HEK293 (cell line): ENCODE results near the gene ZNF425.

Source experiments
- CTCF ChIA-PET: fragments of 350-600 bp; formaldehyde crosslinking; extraction: SDS; loops from one replicate; lab custom pipeline; 2021; ENCODE audit warnings: antibody characterized with exemption; lab: Yijun Ruan, JAX
- POLR2A ChIA-PET: fragments of 300-600 bp; formaldehyde crosslinking; extraction: SDS; loops from one replicate; lab custom pipeline; 2020; ENCODE audit warnings: antibody characterized with exemption, inconsistent platforms; lab: Yijun Ruan, JAX
- H3K27ac ChIP-seq: fragments of 200-500 bp; sonication (Bioruptor generic); 2 replicates; pipeline ENCODE4 v1.5.1; 2014; ENCODE audit warnings: low read depth, low read length, control low read depth, inconsistent platforms; ENCODE audit errors: extremely low read depth
- H3K36me3 ChIP-seq, 2 experiments: fragments of 200-500 bp in 1 of 2; sonication (Bioruptor generic) in 1 of 2; 1 replicate in 1 of 2; 2 replicates in 1 of 2; pipeline ENCODE4 v1.5.1; 2014 to 2017; ENCODE audit warnings: inconsistent platforms in 2 of 2, low read length in 2 of 2; ENCODE audit not compliant: control insufficient read depth in 2 of 2, insufficient read depth in 1 of 2
- H3K4me1 ChIP-seq: fragments of 200-500 bp; sonication (Bioruptor generic); 2 replicates; pipeline ENCODE4 v1.5.1; 2014; ENCODE audit warnings: mild to moderate bottlenecking, low read length, inconsistent platforms; ENCODE audit not compliant: control insufficient read depth, insufficient read depth
- H3K4me3 ChIP-seq: 2 replicates; pipeline ENCODE4 v1.5.1; 2011; ENCODE audit warnings: low read depth, mild to moderate bottlenecking, control low read depth, low read length, moderate library complexity
- H3K9me3 ChIP-seq: fragments of 200-500 bp; sonication (Bioruptor generic); 2 replicates; pipeline ENCODE4 v1.5.1; 2014; ENCODE audit warnings: low read depth, low read length, inconsistent platforms; ENCODE audit not compliant: control insufficient read depth, insufficient read depth
- AEBP2 ChIP-seq: fragments of 450-650 bp; formaldehyde crosslinking; IDR thresholded peaks from 2 replicates; pipeline ENCODE4 v1.5.1; 2016; ENCODE audit warnings: missing biosample characterization, missing genetic modification characterization, borderline replicate concordance
- GLIS2 ChIP-seq: fragments of 450-650 bp; formaldehyde crosslinking; IDR thresholded peaks from 2 replicates; pipeline ENCODE4 v1.5.1; 2016; ENCODE audit warnings: missing biosample characterization, missing genetic modification characterization
- INSM2 ChIP-seq: fragments of 450-650 bp; formaldehyde crosslinking; IDR thresholded peaks from 2 replicates; pipeline ENCODE4 v1.5.1; 2016; ENCODE audit warnings: missing biosample characterization, missing genetic modification characterization
- KLF17 ChIP-seq: fragments of 450-650 bp; formaldehyde crosslinking; IDR thresholded peaks from 2 replicates; pipeline ENCODE4 v1.5.1; 2016; ENCODE audit warnings: missing biosample characterization, missing genetic modification characterization
- REPIN1 ChIP-seq: fragments of 450-650 bp; formaldehyde crosslinking; IDR thresholded peaks from 2 replicates; pipeline ENCODE4 v1.5.1; 2017; ENCODE audit warnings: missing biosample characterization, missing genetic modification characterization, low read depth
- WT1 ChIP-seq: fragments of 450-650 bp; formaldehyde crosslinking; IDR thresholded peaks from 2 replicates; pipeline ENCODE4 v1.5.1; 2016; ENCODE audit warnings: missing biosample characterization, missing genetic modification characterization
- ZBTB17 ChIP-seq: fragments of 450-650 bp; formaldehyde crosslinking; IDR thresholded peaks from 2 replicates; pipeline ENCODE4 v1.5.1; 2016; ENCODE audit warnings: missing biosample characterization, missing genetic modification characterization
- ZNF138 ChIP-seq: fragments of 450-650 bp; formaldehyde crosslinking; IDR thresholded peaks from 2 replicates; pipeline ENCODE4 v1.5.1; 2016; ENCODE audit warnings: missing biosample characterization, missing genetic modification characterization, borderline replicate concordance
- ZNF248 ChIP-seq: fragments of 450-650 bp; formaldehyde crosslinking; IDR thresholded peaks from 2 replicates; pipeline ENCODE4 v1.5.1; 2017; ENCODE audit warnings: missing biosample characterization, missing genetic modification characterization
- ZNF324 ChIP-seq: fragments of 450-650 bp; formaldehyde crosslinking; IDR thresholded peaks from 2 replicates; pipeline ENCODE4 v1.5.1; 2016; ENCODE audit warnings: missing biosample characterization, missing genetic modification characterization
- ZNF394 ChIP-seq: fragments of 450-650 bp; formaldehyde crosslinking; IDR thresholded peaks from 2 replicates; pipeline ENCODE4 v1.5.1; 2016; ENCODE audit warnings: missing biosample characterization, missing genetic modification characterization, mild to moderate bottlenecking, moderate library complexity, borderline replicate concordance
- ZNF423 ChIP-seq: fragments of 450-650 bp; formaldehyde crosslinking; IDR thresholded peaks from 2 replicates; pipeline ENCODE4 v1.5.1; 2016; ENCODE audit warnings: missing biosample characterization, missing genetic modification characterization
- ZNF596 ChIP-seq: fragments of 450-650 bp; IDR thresholded peaks from 2 replicates; pipeline ENCODE4 v1.5.0; 2018; ENCODE audit warnings: missing biosample characterization, mild to moderate bottlenecking, missing genetic modification characterization, moderate library complexity
- ZNF670 ChIP-seq: fragments of 450-650 bp; formaldehyde crosslinking; IDR thresholded peaks from 2 replicates; pipeline ENCODE4 v1.5.1; 2016; ENCODE audit warnings: missing biosample characterization, missing genetic modification characterization, low read depth
- ZNF76 ChIP-seq: fragments of 450-650 bp; formaldehyde crosslinking; IDR thresholded peaks from 2 replicates; pipeline ENCODE4; 2016; ENCODE audit warnings: low read depth, missing biosample characterization, missing genetic modification characterization, borderline replicate concordance
- ZXDB ChIP-seq: fragments of 450-650 bp; formaldehyde crosslinking; IDR thresholded peaks from 2 replicates; pipeline ENCODE4 v1.5.1; 2016; ENCODE audit warnings: missing biosample characterization, missing genetic modification characterization
- TF ChIP-seq, protein P1 (sequence below): fragments of 450-650 bp; formaldehyde crosslinking; IDR thresholded peaks from 2 replicates; pipeline ENCODE4 v1.5.1; 2017; ENCODE audit warnings: missing biosample characterization, missing genetic modification characterization
- TF ChIP-seq, protein P2 (sequence below): fragments of 450-650 bp; formaldehyde crosslinking; IDR thresholded peaks from 2 replicates; pipeline ENCODE4 v1.5.1; 2016; ENCODE audit warnings: missing biosample characterization, missing genetic modification characterization
- TF ChIP-seq, protein P3 (sequence below): fragments of 450-650 bp; formaldehyde crosslinking; IDR thresholded peaks from 2 replicates; pipeline ENCODE4 v1.5.1; 2016; ENCODE audit warnings: missing biosample characterization, missing genetic modification characterization, borderline replicate concordance

Gene ZNF425, protein sequence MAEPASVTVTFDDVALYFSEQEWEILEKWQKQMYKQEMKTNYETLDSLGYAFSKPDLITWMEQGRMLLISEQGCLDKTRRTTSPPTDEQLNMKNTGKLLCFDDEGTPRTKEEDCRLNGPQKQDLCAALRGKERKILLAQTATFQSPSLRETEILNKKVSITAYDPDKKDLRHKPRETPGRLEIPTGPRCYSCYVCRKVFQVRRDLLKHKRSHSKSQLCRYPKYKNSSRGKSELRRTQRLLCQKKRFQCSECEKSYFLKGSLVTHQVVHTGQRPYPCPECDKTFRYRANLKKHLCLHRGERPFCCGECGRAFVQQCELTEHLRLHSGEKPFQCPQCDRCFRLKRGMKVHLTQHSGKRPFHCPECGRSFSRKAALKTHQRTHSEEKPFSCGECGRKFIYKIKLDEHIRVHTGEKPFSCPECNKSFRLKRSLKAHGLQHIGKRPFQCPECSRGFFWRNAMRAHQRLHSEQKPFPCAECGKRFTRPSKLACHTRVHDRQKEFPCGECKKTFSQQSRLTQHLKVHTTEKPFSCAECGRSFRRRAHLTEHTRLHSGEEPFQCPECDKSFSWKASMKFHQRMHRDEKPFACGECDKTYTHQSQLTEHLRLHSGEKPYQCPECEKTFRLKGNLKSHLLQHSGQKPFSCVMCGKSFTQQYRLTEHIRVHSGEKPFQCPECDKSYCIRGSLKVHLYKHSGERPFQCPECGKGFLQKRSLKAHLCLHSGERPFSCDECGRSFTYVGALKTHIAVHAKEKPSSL

DNA sequence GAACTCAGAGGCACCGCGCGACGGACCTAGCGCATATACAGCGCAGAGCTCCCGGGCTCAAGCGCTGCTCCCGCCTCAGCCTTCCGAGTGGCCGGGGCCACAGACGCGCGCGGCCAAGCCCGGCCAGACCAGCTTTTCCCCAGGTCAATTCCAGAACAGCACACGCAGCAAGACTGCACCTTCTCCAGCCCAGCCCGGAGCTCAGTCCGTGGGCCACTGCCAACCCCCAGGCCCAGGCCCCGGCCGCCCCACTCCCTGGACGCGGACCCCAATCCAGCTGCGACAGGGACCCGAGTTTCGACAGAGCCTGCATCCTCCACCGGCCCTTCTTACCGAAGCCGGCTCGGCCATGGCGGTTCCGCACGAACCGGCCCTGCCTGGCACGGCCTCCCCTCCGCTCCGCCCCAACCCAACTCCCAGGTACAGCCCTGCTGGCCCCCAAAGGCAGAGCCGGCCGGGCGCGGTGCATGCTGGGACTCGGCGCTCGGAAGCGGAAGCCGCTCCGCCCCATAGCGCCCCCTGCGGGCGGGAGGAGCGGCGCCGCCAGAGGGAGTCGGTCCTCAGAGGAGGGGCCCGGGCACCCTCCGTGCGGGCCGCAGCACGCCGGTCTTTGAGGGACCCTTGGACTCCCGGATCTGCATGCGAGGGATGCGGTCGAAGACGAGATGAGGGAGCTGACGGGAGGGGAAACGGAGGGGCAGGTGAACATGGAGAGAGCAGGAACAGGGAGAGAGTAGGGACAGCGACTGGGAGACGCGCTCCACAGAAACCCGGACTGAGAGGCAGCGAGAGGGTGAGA lies at the start of gene ZNF425:
Gene ZNF425 (minus strand): TSS at position 462 of the 799 bp plus-strand sequence. CDS start 111 bp downstream, at position 351.
- H3K4me1 ChIP-seq, result no peaks in the 10 kb centered on the region
- POLR2A ChIA-PET, result interaction anchor here (0.7 to 3.4 kb wide), 9 partner anchors 18 to 69 kb away, joined by 3 to 39 read pairs (median 4); partner anchors contain the start of genes ZNF282 and ZNF398
- peaks cover 0 to 17% of the 10 kb centered on the region in 2 experiments; a peak in 2 of 3 replicates for H3K36me3 ChIP-seq
- H3K4me3 ChIP-seq, result peak within 1 kb of the TSS; percentile 73
- CTCF ChIA-PET, result interaction anchor here (0.5 to 1.8 kb wide), 21 partner anchors 8 to 643 kb away, joined by 3 to 12 read pairs (median 3); partner anchors contain the start of genes ZNF282, ZNF398 and ZNF786
- H3K27ac ChIP-seq, result peak within 1 kb of the TSS; percentile 82
- H3K9me3 ChIP-seq, result no peaks in the 10 kb centered on the region
- TF ChIP-seq ZNF324 (peak; percentile 82), ZNF423 (peak; percentile 48), INSM2 (tag by site-specific recombination) (peak; percentile 71; the same call in 1 of the 2 replicates), AEBP2 (no peak), ZNF670 (tag by site-specific recombination) (no peak), REPIN1 (tag by site-specific recombination) (peak; percentile 73; the same call in 1 of the 2 replicates), WT1 (tag by site-specific recombination) (no peak; the same call in none of the 2 replicates), ZNF138 (tag by site-specific recombination) (no peak), ZNF596 (tag by site-specific recombination) (no peak), ZBTB17 (tag by site-specific recombination) (peak; percentile 97), ZXDB (tag by site-specific recombination) (peak; percentile 79), ZNF76 (tag by site-specific recombination) (peak; percentile 97), GLIS2 (tag by site-specific recombination) (peak; percentile 79), ZNF248 (tag by site-specific recombination) (no peak), ZNF394 (tag by site-specific recombination) (peak; percentile 75; the same call in 1 of the 2 replicates), KLF17 (tag by site-specific recombination) (peak; percentile 75)
- TF ChIP-seq, protein P1, sequence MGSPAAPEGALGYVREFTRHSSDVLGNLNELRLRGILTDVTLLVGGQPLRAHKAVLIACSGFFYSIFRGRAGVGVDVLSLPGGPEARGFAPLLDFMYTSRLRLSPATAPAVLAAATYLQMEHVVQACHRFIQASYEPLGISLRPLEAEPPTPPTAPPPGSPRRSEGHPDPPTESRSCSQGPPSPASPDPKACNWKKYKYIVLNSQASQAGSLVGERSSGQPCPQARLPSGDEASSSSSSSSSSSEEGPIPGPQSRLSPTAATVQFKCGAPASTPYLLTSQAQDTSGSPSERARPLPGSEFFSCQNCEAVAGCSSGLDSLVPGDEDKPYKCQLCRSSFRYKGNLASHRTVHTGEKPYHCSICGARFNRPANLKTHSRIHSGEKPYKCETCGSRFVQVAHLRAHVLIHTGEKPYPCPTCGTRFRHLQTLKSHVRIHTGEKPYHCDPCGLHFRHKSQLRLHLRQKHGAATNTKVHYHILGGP (tag by site-specific recombination), result no peak
- TF ChIP-seq, protein P2, sequence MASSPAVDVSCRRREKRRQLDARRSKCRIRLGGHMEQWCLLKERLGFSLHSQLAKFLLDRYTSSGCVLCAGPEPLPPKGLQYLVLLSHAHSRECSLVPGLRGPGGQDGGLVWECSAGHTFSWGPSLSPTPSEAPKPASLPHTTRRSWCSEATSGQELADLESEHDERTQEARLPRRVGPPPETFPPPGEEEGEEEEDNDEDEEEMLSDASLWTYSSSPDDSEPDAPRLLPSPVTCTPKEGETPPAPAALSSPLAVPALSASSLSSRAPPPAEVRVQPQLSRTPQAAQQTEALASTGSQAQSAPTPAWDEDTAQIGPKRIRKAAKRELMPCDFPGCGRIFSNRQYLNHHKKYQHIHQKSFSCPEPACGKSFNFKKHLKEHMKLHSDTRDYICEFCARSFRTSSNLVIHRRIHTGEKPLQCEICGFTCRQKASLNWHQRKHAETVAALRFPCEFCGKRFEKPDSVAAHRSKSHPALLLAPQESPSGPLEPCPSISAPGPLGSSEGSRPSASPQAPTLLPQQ (tag by site-specific recombination), result 0 out of 2 replicates have a peak, but pooled peaks have one; percentile 10
- TF ChIP-seq, protein P3, sequence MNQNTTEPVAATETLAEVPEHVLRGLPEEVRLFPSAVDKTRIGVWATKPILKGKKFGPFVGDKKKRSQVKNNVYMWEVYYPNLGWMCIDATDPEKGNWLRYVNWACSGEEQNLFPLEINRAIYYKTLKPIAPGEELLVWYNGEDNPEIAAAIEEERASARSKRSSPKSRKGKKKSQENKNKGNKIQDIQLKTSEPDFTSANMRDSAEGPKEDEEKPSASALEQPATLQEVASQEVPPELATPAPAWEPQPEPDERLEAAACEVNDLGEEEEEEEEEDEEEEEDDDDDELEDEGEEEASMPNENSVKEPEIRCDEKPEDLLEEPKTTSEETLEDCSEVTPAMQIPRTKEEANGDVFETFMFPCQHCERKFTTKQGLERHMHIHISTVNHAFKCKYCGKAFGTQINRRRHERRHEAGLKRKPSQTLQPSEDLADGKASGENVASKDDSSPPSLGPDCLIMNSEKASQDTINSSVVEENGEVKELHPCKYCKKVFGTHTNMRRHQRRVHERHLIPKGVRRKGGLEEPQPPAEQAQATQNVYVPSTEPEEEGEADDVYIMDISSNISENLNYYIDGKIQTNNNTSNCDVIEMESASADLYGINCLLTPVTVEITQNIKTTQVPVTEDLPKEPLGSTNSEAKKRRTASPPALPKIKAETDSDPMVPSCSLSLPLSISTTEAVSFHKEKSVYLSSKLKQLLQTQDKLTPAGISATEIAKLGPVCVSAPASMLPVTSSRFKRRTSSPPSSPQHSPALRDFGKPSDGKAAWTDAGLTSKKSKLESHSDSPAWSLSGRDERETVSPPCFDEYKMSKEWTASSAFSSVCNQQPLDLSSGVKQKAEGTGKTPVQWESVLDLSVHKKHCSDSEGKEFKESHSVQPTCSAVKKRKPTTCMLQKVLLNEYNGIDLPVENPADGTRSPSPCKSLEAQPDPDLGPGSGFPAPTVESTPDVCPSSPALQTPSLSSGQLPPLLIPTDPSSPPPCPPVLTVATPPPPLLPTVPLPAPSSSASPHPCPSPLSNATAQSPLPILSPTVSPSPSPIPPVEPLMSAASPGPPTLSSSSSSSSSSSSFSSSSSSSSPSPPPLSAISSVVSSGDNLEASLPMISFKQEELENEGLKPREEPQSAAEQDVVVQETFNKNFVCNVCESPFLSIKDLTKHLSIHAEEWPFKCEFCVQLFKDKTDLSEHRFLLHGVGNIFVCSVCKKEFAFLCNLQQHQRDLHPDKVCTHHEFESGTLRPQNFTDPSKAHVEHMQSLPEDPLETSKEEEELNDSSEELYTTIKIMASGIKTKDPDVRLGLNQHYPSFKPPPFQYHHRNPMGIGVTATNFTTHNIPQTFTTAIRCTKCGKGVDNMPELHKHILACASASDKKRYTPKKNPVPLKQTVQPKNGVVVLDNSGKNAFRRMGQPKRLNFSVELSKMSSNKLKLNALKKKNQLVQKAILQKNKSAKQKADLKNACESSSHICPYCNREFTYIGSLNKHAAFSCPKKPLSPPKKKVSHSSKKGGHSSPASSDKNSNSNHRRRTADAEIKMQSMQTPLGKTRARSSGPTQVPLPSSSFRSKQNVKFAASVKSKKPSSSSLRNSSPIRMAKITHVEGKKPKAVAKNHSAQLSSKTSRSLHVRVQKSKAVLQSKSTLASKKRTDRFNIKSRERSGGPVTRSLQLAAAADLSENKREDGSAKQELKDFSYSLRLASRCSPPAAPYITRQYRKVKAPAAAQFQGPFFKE (tag by site-specific recombination), result peak; percentile 77; the same call in 1 of the 2 replicates
